ENCODE results near the gene DPYD.

Gene DPYD

DNA sequence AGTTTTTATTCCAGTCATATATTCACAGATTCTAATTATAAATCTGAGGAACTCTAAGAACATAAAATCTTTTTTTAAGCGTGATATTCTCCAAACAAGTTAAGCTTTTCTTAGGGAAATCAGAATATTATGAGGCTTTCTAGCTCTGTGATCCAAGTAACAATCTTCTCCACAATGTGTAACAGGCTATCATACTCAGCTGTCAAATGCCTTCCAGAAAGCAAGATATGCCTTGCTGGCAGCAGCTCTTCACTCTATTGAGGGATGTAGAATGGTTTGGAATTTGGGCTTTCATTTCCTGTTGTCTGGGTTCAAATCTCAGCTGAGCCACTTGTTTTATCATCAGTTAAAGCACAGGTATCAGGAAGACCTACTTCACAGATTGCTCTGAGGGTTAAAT lies 752.8 kb downstream of the DPYD start:
- H3K36me3 Mint-ChIP-seq: no peaks in the 10 kb centered on the region

DNA sequence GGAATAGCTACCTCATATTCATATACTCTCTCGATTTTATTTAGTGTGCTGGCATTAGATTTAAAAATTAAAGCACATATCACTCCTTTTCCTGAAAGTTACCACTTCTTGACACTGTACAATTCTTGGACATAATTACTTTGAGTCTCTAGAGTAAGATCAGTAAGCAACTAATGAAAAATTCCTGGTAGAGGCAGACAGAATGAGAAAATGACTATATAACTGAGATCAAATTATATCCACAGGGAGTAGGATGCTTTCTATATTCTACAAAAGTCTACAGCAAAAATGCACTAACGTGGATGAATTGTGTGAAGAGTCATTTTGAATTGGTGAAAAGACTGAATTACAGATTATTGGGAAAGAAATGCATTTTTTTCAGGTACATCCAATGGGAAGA lies 753.6 kb downstream of the DPYD start:
- Mint-ChIP-seq H3K9me3 (peaks cover 3% of the 10 kb centered on the region), H3K4me1 (peaks cover 13% of the 10 kb centered on the region), H3K27me3 (no peaks in the 10 kb centered on the region), H3K4me3 (no peak overlapping the region), H3K27ac (no peak overlapping the region), H3K36me3 (no peaks in the 10 kb centered on the region)
- no peak for ATAC-seq

More for the DNA sequence above, 752.8 kb downstream of the DPYD start:
- Mint-ChIP-seq H3K9me3 (peaks cover 3% of the 10 kb centered on the region), H3K27ac (no peak overlapping the region), H3K4me1 (peaks cover 13% of the 10 kb centered on the region), H3K27me3 (no peaks in the 10 kb centered on the region), H3K4me3 (no peak overlapping the region)
- no peak for ATAC-seq

DNA sequence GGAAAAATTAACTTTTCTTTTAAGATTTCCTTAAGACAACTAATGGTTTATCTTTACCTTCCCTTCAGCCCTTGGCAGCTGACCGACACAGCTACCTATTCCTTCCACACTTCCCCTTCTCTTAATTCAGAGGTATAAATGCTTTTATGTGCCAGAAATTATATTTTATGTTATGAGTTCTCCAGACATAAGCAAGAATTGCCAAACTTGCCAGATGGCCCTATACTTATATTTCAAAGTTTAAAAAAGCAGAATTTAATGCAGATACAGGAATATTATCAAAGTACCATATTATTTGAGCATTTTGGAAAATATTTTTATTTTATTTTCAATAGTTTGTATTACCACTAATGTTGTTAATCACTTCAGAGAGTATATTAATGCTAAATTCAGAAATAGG lies 754.2 kb downstream of the DPYD start:
- ATAC-seq: no peak
- H3K4me3 Mint-ChIP-seq: no peak overlapping the region
- H3K27ac Mint-ChIP-seq: no peak overlapping the region
- peaks cover 13% of the 10 kb centered on the region for H3K4me1 Mint-ChIP-seq
- no peaks in the 10 kb centered on the region for H3K36me3 Mint-ChIP-seq
- H3K27me3 Mint-ChIP-seq: no peaks in the 10 kb centered on the region
- peaks cover 3% of the 10 kb centered on the region for H3K9me3 Mint-ChIP-seq

DNA sequence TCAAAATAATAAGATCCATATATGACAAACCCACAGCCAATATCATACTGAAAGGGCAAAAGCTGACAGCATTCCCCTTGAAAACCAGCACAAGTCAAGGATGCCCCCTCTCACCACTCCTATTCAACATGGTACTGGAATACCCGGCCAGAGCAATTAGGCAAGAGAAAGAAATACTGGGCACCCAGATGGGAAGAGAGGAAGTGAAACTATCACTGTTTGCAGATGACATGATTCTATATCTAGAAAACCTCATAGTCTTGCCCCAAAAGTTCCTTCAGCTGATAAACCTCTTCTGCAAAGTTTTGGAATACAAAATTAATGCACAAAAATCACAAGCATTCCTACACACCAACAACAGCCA lies 756.6 kb downstream of the DPYD start:
- H3K9me3 Mint-ChIP-seq: peaks cover 3% of the 10 kb centered on the region
- no peaks in the 10 kb centered on the region for H3K36me3 Mint-ChIP-seq
- ATAC-seq: peak; percentile 67
- no peaks in the 10 kb centered on the region for H3K27me3 Mint-ChIP-seq
- no peak overlapping the region for H3K27ac Mint-ChIP-seq
- H3K4me1 Mint-ChIP-seq: peaks cover 21% of the 10 kb centered on the region
- H3K4me3 Mint-ChIP-seq: no peak overlapping the region

GRCh38 chr1:97163591-97164275 lies 757.1 kb downstream of the DPYD start:
- no peaks in the 10 kb centered on the region for H3K27me3 Mint-ChIP-seq
- no peak overlapping the region for H3K4me3 Mint-ChIP-seq
- peak; percentile 54 for ATAC-seq
- no peaks in the 10 kb centered on the region for H3K36me3 Mint-ChIP-seq
- no peak overlapping the region for H3K27ac Mint-ChIP-seq
- H3K9me3 Mint-ChIP-seq: peaks cover 3% of the 10 kb centered on the region
- H3K4me1 Mint-ChIP-seq: peaks cover 27% of the 10 kb centered on the region

- Mint-ChIP-seq H3K27me3 (no peaks in the 10 kb centered on the region), H3K36me3 (no peaks in the 10 kb centered on the region), H3K4me1 (peaks cover 29% of the 10 kb centered on the region), H3K4me3 (no peak overlapping the region), H3K27ac (no peak overlapping the region), H3K9me3 (peaks cover 3% of the 10 kb centered on the region)
- no peak for ATAC-seq
Measured at GRCh38 chr1:97160818-97161217, 760.0 kb downstream of the DPYD start.

GRCh38 chr1:97159342-97159741 lies 761.5 kb downstream of the DPYD start:
- H3K27ac Mint-ChIP-seq: no peak overlapping the region
- no peaks in the 10 kb centered on the region for H3K27me3 Mint-ChIP-seq
- peaks cover under 1% of the 10 kb centered on the region for H3K9me3 Mint-ChIP-seq
- no peak overlapping the region for H3K4me3 Mint-ChIP-seq
- peaks cover 25% of the 10 kb centered on the region for H3K4me1 Mint-ChIP-seq
- peak; percentile 27 for ATAC-seq
- H3K36me3 Mint-ChIP-seq: no peaks in the 10 kb centered on the region

DNA sequence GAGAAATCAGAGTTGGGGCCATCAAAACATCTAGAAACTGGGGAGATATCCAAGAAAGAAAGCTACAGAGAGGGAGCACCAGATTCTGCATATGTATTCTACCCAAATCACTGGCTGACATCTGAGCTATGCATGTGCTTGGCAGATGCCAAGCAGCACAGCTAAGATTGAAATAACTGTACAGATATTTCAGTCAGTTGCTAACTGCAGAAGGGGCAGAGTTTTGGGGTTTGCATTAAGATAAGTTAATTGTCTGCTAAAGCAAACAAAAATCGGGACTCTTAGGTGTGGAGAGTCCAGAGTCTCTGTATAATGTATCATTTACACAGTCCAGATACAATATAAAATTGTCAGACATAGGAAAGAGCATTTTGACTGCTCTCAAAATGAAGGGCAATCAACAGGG lies 762.1 kb downstream of the DPYD start:
- no peak for ATAC-seq
- H3K9me3 Mint-ChIP-seq: no peaks in the 10 kb centered on the region
- no peaks in the 10 kb centered on the region for H3K36me3 Mint-ChIP-seq
- H3K27me3 Mint-ChIP-seq: no peaks in the 10 kb centered on the region
- H3K4me1 Mint-ChIP-seq: peaks cover 19% of the 10 kb centered on the region
- H3K27ac Mint-ChIP-seq: no peak overlapping the region
- no peak overlapping the region for H3K4me3 Mint-ChIP-seq

DNA sequence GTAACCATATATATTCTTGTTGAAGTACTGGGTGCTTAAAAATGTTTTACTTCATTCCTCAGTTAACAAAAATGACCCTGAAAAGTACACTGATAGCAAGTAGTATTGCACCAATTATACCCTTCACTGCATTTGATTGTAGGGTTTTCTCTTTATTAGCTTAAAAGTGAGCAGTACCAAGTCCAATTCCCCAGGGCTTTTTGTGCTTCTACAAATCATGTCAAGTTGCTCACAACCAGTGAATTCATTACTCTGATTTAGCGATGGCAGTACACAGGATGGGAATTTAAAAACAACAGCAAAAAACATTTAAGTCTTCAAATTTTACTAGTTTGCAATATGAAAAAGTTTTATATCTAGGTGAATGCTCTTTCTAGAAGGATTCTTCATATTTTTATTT lies 762.8 kb downstream of the DPYD start:
- peaks cover 16% of the 10 kb centered on the region for H3K4me1 Mint-ChIP-seq
- no peak overlapping the region for H3K27ac Mint-ChIP-seq
- H3K9me3 Mint-ChIP-seq: no peaks in the 10 kb centered on the region
- H3K4me3 Mint-ChIP-seq: no peak overlapping the region
- no peaks in the 10 kb centered on the region for H3K27me3 Mint-ChIP-seq
- no peak for ATAC-seq
- no peaks in the 10 kb centered on the region for H3K36me3 Mint-ChIP-seq

- Mint-ChIP-seq H3K36me3 (no peaks in the 10 kb centered on the region), H3K27ac (no peak overlapping the region), H3K27me3 (no peaks in the 10 kb centered on the region), H3K4me1 (no peaks in the 10 kb centered on the region), H3K9me3 (no peaks in the 10 kb centered on the region), H3K4me3 (no peak overlapping the region)
- no peak for ATAC-seq
Measured at GRCh38 chr1:97151651-97152050, 769.2 kb downstream of the DPYD start.

DNA sequence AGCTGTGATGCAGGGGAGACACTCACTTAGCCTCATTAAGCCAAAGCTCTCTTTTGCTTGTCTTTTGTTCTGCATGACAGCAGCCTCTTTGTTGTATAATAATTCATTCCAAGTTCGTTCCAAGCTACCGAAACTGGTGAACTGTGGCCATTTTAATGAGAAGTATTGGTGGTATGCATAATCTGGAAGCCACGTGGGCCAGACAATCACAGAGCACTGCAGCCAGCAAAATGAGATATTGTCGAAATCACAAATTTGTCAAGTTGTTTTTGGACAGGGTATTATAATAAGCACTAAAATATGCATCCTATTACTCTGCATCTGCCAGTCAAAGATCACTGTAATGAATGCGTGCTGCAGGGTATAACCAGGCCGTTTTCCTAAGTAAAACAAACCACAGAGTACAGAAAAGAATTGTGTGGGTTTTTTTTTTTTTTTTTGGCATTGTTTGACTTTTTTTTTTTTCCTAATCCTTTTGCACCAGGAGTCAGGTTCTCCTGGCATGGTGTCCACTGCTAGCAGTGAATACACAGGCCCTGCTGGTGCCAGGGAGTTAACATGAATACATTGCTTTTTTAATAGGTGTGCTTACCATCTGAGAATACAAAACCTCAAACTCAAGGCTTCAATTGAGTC lies 775.4 kb downstream of the DPYD start:
- no peaks in the 10 kb centered on the region for H3K27me3 Mint-ChIP-seq
- no peak overlapping the region for H3K27ac Mint-ChIP-seq
- no peaks in the 10 kb centered on the region for H3K4me1 Mint-ChIP-seq
- no peaks in the 10 kb centered on the region for H3K36me3 Mint-ChIP-seq
- H3K4me3 Mint-ChIP-seq: no peak overlapping the region
- no peaks in the 10 kb centered on the region for H3K9me3 Mint-ChIP-seq
- ATAC-seq: no peak

DNA sequence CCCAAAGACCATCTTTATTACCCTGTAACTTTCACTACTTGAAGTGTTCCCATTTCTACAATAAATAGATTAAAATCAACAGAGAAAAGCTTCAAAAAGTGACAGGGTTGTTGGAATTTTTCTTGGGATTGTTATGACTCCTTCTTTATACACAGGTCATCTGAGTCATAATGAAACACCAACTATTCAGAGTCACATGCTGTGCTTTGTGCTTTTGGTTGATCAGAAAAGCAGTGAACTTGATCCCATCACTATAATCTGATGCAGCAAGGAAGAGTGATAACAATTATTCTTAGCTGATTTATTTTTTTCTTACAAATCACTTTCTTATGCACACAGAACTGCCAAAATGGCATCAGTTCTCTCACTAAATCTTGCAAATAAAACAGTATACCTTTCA lies 776.3 kb downstream of the DPYD start:
- ATAC-seq: no peak
- H3K9me3 Mint-ChIP-seq: no peaks in the 10 kb centered on the region

DNA sequence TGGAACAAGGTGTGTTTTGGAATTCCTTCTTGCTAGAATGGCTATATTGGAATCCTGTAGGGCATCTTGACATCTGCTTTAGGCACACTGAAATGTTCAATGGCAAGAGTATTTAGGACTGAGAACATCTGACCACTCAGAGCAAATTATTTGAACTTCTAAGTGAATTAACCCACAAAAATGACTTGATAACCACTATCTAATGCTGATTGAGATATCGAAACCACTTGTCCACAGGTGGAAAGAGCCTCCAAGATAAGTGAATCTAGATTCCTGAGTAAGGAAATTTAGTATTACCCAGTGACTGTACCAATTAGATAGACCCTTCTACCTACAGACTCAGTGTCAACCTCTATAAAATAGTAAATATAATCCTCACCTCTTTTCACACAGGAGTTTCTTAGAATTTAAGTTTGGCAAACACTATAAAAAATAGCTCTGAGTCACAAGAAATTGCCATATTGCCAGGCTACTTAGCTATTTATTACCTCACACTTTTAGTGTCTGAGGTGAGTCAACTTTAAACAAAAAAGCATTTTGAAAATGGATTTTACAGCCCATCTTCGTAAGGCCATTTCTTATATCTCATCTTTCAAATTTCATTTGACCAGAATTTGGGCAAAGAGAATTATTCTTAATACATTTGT lies 777.5 kb downstream of the DPYD start:
- Mint-ChIP-seq H3K36me3 (no peaks in the 10 kb centered on the region), H3K27me3 (no peaks in the 10 kb centered on the region), H3K9me3 (no peaks in the 10 kb centered on the region), H3K4me1 (no peaks in the 10 kb centered on the region), H3K27ac (no peak overlapping the region), H3K4me3 (no peak overlapping the region)
- ATAC-seq: no peak

More for the DNA sequence above, 776.3 kb downstream of the DPYD start:
- Mint-ChIP-seq H3K36me3 (no peaks in the 10 kb centered on the region), H3K4me1 (no peaks in the 10 kb centered on the region), H3K27me3 (no peaks in the 10 kb centered on the region), H3K4me3 (no peak overlapping the region), H3K27ac (no peak overlapping the region)

- Mint-ChIP-seq H3K4me3 (no peak overlapping the region), H3K4me1 (no peaks in the 10 kb centered on the region), H3K27me3 (no peaks in the 10 kb centered on the region), H3K36me3 (no peaks in the 10 kb centered on the region), H3K27ac (no peak overlapping the region), H3K9me3 (no peaks in the 10 kb centered on the region)
- ATAC-seq: no peak
Measured at GRCh38 chr1:97140611-97141010, 780.2 kb downstream of the DPYD start.

DNA sequence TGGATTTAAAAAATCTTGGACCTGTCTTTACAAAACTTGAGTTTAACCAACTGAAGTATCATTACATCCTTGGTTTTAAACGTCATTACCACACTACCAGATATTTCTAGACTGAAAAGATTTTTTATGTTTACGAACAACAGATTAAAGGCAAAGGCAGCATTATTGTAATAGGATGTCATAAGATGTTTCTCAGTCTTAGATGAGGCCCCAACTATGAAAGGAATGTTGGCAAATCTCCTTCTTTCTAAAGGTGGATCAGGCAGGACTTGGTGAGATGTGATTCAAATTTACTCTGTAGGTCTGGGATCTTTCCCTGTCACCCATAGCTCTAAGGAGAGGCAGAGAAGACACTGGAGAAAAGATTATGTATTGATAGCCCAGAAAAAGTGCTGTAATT lies 781.3 kb downstream of the DPYD start:
- no peak for ATAC-seq
- Mint-ChIP-seq H3K4me3 (no peak overlapping the region), H3K9me3 (no peaks in the 10 kb centered on the region), H3K36me3 (no peaks in the 10 kb centered on the region), H3K27ac (no peak overlapping the region), H3K27me3 (no peaks in the 10 kb centered on the region), H3K4me1 (no peaks in the 10 kb centered on the region)

DNA sequence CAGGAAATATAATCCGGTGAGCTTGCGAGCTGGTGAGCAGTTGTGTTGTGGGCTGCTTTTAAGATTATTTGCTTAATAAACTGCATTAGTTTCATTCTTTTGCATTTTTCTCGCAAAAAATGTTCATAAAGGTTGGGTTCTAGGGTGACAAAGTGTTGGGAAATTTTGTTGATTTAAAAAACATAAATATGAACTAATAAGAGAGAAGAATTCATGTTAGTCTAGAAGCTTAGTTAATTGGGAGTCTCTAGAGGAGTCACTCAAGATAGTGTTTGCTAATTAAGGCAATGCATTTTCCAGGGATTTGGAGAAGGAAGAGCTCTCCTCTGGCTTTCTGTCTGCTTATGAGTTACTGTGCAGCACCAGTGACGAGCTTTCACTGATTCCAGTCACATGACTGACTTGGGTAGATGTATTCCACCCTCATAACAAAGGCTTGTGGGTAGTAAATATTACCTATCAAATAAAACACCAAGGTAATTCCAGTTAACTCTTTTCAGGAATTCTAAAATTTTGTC lies 782.3 kb downstream of the DPYD start:
- ATAC-seq: no peak
- peak overlapping the region; percentile 47 for H3K4me3 Mint-ChIP-seq
- H3K27ac Mint-ChIP-seq: no peak overlapping the region
- H3K4me1 Mint-ChIP-seq: no peaks in the 10 kb centered on the region
- no peaks in the 10 kb centered on the region for H3K9me3 Mint-ChIP-seq
- H3K27me3 Mint-ChIP-seq: no peaks in the 10 kb centered on the region
- no peaks in the 10 kb centered on the region for H3K36me3 Mint-ChIP-seq

Data from stimulated activated memory B cell treated with anti-CD40 and anti-IgM and Interleukin-4, amounts not matched to agents 10 μg/mL and 1 μg/mL and 100 μg/mL, for 72 hours (primary cell).